GM19238 (cell line): ENCODE data around the gene KCNA2.
A peak's percentile ranks its signal among the peaks of the same experiment; 100 is the strongest.

Experiments
- DNase-seq: peaks from one replicate; pipeline ENCODE4 v3.0.0; 2011; ENCODE audit warnings: low spot score; ENCODE audit not compliant: insufficient read length

Gene KCNA2

DNA sequence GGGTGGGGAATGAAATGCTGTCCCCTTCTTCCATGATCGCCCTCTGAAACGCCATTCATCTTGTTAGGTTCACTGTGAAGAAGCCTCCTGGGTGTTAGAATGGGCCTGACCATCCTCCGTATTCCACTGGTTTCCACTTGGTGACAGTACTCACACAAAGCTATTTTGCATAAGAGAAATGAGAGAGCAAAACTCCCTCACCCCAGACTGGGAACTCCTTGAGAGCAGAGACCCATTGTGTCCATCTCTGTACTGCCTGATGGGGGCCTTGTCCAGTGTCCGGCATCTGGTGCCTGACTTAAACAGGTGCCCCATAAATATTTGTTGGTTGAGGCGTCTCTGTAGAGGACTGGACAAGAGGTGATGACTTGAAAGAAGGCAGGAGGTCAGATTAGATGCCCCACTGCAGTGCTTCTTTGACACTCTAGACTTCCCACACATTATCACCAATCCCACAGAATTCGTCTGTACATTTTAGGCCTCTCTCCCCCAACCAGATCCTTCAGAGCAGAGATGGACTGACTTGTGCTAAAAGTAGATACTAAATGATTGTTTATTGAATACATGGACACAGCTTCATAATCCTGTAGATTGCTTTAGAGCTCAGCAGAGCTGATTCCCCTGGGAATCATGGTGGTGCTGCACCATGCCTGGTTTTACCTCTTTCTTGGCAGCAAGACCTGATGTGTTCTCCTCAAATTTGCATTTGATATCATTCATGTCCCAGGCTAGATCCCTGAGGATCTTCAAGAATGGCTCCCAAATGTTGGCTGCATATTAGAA lies 22.4 kb upstream of the KCNA2 start:
- no peak for DNase-seq

DNA sequence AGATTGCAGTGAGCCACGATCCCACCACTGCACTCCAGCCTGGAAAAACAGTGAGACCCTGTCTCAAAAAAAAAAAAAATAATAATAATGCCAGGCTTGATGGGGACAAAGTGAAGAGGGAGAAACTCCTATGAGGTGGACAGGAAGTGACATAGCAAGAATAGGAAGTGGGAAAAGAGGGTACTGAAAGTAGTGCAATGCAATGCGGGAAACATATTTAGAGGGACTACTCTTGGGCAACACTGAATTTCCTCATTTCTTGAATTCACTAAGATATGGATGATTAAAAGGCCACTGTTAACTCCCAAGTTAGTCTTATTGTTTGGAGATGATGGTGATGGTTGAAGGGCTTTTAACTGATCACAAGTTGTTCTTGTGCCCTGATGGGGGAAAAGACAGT lies 21.6 kb upstream of the KCNA2 start:
- no peak for DNase-seq

DNA sequence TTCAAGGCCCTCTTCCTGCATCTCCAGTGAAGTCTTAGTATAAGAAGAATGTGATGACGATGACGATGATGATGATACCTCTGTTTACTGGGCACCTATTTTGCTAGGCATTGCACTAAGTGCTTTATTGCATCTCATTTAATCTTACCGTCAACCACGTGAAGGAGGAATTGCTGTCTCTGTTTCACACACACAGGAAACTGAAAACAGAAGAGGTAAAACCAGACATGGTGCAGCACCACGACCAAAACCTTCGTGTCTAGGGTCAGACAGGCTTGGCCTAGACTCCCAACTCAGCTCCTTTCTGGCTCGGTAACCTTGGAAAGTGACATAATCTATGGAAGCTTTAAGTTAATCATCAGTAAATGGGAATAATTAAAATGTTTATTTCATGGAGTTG lies 20.7 kb upstream of the KCNA2 start:
- DNase-seq = no peak

DNA sequence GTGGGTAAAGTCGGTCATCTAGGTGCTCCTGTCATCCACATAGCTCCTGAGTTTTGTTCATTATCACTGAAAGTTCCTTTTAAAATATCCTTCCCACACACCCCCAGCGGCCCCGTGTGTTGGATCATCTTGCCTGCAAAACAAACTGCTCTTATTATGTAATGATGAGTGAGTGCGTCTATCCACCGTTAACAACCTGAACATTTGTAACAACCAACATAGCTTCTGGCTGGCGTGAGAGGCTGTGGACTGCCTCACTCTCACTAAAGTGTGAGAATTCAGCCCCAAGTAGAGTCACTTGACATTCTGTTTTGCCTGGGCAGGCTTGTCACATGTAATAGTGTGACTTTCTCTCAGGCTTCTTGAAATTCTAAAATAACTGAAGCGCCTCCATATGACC lies 14.5 kb upstream of the KCNA2 start:
- DNase-seq = no peak

DNA sequence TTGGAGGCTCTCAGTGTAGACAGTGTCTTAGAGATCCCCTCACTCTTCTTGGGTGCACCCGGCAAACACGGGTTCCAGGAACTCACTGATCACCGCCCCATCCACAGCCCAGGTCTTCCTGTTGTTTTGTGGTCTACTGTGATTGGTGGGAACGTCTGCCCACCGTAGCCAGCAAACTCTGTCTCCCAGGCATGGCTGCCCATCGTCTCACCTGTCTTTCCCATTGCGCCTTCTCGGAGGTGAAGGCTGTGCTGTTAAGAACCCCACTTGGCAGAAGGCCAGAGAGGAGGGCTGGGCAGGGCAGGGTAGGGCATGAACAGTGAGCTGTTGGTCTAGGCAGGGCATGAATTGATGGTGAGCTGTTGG lies 14.1 kb upstream of the KCNA2 start:
- DNase-seq = no peak

DNA sequence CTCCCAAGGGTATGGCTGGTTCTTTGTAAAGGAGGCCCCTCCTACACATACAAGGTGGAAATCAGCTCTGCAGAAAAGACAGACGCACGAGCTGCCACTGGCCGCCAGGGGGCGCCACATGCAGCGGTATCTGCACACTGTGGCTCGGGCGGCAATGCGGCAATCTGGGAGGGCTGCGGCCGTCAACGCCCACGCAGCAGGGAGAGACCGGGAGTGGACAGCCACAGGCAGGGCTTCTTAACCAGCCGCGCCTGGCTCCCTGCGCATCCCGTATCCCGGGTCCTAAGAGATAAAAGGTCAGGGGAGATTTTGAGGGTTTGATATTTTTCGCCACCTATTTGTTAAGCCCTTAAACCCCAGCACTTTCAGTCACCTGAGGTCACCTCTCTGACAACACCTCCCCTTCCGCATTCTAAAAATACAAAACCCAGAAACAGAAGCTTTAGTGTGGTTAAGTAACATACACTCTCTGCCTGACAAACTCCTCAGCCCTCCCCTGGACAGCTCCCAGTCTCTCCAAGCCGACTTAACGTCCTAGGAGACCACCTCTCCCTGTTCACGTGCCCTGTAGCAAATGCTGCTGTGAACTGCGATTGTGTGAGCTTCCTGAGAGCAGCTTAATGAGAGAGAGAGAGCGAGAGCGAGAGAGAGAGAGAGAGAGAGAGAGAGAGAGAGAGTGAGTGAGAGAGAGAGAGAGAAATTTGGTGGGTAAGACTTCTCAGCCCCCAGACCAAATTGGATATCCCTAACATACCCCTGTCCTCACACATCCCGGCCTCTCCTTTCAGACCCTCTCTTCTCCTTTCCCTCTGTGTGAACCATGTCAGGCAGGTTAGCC lies 13.5 kb upstream of the KCNA2 start:
- peak; percentile 73 for DNase-seq

DNA sequence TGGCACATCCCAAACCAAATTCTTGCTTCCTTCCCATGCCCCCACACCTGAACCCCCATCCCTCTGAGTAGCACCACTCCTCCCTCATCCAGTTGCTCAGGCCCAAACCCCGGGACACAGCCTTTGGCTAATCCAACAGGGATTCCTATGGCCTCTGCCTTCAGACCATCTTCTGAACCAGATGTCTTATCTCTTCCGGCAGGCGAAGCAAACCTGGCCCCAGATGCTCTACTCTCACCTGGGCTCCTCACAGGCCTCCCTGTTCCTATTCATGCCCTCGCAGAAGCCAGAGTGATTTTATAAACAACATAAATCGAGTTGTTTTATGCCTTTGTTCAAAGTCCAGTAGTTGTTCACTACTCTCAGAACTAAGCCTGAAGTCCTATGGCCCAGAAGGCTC lies 12.5 kb upstream of the KCNA2 start:
- no peak for DNase-seq

DNA sequence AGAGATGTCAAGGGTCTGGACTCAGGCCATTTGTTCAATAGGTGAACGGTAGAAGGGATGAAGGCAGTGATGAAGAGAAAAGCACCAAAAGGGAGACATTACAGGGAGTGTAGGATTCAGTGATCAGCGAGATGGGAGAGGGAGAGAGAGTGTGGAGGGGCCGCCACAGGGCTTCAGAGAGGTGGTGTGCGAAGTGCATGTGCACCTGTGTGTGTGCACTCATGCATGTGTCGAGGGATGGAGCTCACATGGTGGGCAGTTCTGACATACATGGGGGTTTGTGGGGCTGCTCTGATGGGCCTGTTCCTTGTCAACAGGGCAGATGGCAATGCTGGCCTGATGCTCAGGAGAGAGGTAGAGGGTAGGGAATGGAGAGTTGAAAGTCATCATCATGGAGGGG lies 11.4 kb upstream of the KCNA2 start:
- DNase-seq = no peak

DNA sequence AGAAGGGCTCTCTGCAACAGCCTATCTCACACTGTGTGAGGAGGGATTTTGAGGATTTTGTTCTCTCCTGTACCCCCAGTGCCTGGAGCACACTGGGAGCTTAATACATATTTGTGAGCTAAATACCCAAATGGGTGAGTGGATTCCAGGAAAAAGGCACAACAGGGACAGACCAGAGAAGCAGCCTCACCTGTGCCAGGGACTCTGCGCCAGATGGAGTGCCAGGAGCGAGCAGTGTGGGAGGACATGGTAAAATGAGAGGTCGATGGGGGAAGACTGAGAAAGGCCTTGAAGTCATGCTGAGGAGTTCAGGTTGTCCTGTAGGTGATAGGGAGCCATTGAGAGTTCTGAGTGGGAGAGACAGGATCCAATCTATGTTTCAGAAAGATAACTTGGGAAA lies 11.0 kb upstream of the KCNA2 start:
- DNase-seq = no peak

DNA sequence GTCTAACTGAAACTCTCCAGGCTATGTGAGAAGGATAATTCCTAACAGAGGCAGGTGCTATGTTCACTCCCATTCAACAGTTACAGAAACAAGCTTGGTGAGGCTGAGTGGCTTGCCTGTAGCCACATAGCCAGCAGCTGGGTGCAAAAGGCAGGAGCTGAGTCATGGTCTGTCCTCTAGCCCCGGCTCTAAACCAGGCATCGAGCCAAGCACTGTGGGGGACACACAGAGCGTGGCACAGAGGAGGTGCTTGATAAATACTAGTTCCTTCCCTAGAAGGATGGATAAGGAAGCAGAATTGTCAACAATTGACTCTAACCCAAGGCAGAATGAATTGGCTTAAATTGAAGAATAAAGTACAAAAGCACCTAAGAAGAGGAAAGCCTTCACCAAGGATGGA lies 10.4 kb upstream of the KCNA2 start:
- DNase-seq = no peak

DNA sequence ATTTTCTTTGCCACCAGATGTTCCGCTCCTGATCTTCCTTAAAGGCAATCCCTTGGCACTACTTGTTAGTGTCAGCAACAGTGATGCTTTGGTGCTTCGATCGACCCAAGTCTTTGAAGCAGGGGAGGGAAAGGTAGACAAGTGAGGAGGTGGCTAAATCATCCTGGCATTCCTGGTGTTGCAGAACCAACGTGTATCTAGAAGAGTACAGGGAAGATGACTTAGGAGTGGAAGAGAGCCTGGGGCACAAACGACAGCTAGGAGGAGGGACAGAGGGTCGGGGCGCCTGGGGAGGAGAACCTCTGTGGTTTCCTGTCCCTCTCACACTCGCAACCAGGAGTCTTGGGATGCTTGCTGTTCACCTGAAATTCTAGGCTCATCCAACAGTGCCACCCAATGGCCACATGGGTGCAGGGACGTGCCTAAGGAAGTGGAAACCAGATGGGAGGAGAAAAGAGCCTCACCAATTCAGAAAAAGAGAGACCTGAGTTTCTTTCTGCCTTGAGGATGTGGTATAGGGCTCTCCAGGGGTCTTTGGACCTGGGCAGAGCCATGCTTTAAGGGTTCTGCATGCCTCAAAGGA lies 9.5 kb upstream of the KCNA2 start:
- DNase-seq = peak; percentile 35

DNA sequence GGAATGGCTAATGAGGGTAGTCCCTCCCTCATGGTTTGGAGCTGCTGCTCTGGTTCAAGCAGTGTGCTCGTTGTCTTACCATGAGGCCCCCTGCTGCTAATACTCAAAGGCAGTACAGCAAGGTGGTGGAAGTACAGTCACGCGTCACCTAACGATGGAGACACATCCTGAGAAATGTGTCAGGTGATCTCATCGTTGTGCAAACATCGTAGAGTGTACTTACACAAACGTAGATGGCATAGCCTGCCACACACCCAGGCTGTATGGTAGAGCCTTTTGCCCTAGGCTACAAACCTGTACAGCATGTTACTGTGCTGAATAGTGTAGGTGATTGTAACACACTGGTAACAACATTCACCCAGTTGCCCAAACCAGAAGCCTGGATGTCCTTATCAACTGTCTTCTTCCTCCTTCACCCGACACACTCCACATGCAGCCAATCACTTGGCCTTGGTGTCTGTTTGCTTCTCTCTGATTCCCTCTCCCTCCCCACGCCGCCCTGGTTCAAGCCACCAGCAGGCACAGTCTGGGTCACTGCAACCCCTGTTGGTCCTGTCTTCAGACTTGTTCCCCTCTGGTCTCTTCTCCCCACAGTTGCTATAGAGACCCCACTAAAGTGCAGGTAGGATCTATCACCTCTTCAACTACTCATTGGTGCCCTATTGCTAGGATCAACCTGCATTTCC lies 6.0 kb upstream of the KCNA2 start:
- DNase-seq = no peak

DNA sequence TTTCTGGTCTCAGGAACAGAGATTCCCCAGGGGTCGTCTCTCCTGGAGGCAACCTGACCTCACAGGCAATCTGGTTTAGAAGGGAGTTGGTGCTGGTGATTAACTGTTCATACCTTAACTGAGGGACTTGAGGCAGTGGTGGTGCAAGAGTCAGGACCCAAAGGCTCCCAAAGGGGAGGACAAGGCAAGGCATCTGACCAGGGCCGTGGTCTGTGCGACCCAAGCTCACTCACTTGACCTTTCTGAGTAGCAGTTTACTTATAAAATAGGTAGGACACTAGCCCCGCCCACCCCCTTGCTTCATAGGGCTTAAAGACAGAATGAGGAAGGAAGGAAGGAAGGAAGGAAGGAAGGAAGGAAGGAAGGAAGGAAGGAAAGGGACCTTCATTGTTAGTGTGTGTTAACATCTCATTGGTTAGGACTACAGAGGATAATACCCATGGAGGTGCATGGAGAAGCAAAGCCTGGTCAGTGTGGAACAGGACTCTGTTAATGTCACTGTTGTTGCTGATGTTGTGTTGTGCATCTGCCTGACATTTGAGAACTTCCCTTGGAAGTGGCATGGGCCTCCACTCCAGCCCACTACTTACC lies 4.6 kb upstream of the KCNA2 start:
- DNase-seq = no peak

DNA sequence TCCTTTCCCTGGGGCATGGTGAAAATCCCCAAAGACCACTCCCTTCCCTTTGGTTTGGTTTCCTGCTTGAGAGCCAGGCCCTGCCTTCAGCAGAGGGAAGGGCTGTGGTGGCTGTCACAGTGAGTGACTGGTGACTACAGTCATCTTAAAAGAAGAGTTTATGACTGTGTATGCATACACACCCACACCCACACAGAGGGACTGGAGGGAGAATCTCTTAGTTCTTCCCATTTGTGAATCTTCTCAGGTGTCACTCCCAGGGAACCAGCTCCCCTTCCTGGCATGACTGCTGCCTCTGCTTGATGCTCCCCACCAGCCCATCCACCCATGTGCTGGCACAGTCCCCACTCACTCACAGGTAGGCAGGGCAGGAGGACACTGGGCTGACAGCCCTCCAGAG lies 3.9 kb upstream of the KCNA2 start:
- no peak for DNase-seq

DNA sequence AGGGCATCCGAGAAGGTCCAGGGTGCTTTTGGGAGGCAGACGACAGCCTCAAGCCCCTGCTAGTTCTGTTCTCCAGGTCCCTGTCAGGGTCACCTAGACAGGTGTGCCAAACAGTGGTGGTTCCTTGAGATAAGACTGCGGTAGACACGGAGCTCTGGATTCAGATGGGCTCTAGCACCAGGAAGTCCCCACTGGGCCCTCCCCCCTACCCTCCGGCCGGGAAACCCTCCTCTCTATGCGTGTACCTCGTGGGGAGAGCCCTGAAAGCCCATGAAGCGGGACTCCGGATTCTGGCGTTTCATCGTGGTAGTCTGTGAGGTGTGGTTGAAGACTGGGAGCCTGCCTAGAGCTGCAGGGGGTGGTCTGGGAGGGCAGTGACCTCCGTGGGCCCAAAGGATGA lies 2.1 kb upstream of the KCNA2 start:
- no peak for DNase-seq

DNA sequence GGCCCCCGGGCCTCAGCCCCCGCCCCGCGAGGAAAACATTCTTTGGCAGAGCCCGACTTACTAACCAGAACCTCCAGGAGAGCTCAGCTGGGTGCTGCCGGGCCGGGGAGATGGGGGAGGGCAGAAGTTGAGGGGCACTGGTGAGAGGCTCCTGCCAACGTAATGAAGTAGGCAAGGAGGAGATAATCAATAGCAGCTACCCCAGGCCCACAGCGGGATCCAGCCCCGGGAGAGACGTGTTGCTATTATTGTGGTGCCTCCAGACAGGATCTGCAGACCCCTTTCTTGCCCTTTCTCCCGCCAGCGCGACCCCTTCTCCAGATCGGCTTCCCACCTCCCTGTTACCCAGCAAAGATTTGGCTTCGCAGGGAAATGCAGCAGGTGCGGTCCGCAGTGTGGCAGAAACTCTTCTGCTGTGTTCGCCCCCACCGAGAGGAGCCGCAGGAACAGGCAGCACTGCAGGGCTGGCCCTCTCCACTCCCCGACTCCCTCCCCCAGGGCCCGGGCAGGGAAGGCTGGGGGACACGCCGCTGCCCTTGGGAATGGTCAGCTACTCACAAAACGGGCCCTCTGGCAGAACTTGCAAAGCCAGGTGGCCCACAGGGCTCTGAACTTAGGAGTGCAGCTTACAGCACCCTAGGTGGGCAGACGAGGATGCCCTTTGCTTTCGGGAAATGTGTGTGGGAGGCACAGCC lies 1.5 kb upstream of the KCNA2 start:
- no peak for DNase-seq

DNA sequence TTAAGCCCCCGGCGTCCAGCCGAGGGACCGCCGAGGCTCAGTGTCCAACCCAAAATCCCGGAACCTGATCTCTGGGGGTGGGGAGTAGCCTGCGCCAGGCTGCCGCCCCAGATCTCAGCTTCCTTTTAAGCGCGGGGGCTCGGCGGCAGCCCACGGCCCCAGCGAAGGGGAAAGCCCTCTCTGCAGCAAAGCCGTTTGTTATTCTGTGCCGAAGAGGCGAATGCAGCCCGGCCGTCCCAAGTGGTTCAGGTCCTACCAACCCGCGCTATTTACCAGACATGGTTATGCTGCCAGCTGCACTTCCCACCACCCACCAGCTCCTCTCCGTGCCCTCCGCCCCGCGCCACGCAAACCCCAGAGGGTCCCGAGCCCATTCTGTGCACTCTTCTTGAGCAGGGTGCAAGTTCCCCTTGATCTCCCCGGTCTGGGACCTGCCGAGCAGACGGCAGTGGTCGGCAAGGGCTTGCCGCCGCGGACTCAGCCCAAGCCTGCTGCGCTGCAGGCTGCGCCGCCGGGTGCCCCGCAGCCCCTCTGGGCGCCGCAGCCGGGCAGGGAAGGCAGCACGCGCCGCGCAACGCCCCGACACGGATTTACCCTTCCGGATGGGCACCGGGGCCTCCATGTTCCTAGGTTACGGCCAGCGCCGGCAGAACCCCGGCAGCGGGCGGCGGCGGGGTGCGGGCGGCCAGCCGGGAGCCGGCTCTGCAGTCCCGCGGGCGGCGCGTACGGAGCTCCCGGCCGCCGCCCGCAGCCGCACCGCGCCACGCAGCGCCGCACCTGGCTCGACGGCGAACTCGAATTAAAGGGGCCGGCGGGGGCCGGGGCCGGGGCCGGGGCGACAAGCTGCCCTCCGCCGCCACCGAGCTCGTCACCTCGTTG lies 738 bp upstream of the KCNA2 start:
- no peak for DNase-seq

DNA sequence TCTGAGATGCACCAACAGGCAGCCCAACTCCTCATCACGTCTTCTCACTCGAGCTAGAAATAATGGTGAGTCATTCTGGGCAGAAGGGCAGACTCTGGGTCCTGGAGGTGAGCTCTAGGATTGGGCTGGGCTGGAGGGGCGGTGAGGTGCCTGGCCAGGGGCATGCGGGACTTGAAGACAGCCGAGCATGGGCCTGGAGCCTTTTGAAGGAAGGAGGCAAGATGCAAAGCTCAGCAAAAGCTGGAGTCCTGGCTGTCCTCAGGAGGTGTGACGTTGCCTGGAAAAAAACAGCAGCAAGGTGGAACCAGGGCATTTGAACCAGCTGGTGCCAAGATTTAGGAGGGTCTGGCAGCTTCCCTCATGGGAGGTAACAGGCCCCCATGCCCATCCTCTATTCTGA lies 712 bp downstream of the KCNA2 start:
- DNase-seq = no peak

DNA sequence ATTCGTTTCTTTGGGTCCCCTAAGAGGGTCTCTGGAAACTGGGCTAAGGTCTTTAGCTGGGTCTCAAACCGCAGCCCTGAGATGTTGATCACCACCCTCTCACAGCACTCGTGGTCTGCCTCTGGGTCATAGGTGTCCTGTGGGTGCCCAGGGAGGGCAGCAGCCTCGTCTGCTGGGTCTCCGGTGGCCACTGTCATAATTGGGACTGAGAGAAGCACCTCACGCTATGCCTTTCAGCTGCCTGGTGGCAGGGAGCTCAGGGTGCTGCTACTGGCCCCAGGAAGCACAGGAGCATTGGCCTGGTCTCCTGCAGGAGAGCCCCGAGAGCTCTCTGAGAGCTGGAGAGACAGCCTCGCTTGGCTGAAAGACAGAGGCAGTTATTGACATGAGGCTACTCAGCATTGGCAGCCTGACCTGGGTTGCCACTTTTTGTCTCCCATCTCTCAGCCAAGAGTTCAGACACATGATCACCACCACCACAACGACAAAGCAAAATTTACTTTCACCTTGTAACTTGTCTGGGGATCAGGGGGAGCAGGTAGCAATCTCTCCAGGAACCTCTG lies 1.5 kb downstream of the KCNA2 start:
- DNase-seq = no peak

DNA sequence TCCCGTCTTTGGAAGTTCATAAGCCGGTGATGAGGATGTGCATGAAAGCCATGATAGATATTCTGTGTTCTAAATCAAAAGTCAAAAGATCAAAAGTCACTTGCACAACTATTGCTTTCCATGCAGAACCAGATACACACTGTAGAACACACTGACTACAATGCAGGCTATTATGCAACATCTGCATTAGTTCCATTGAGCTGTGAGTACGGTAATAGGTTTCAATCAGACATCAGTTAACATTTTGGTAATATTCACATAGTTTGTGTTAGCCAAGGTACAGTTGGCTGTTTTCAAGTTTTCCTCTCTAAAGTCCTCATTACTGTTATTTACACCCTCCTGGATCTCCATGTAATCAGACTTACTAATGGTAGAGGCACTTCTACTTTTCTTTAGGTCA lies 3.1 kb downstream of the KCNA2 start:
- no peak for DNase-seq
